HUES6 (cell line): ENCODE data around the gene CYB5R3.
"Not testable (repeated sequence)": the region's sequence is repeated elsewhere in the genome, so short reads cannot be mapped to it uniquely, and the experiment has no call there.

ENCODE experiments used
- H3K27ac ChIP-seq: 2 replicates; pipeline ENCODE4 v1.7.0; 2013; ENCODE audit warnings: low read depth, mild to moderate bottlenecking, low read length, inconsistent platforms
- H3K27me3 ChIP-seq: 2 replicates; pipeline ENCODE4 v1.6.1; 2013; ENCODE audit warnings: low read length; ENCODE audit not compliant: control insufficient read depth, insufficient read depth
- H3K36me3 ChIP-seq: 2 replicates; pipeline ENCODE4 v1.6.1; 2013; ENCODE audit warnings: low read length; ENCODE audit not compliant: control insufficient read depth, insufficient read depth
- H3K4me1 ChIP-seq: 2 replicates; pipeline ENCODE4 v1.6.1; 2013; ENCODE audit warnings: low read length; ENCODE audit not compliant: control insufficient read depth, insufficient read depth
- H3K4me3 ChIP-seq: 2 replicates; pipeline ENCODE4 v1.5.1; 2013; ENCODE audit warnings: low read depth, low read length
- H3K9ac ChIP-seq: one replicate; pipeline ENCODE4 v1.6.1; 2013; ENCODE audit warnings: mild to moderate bottlenecking, low read length
- H3K9me3 ChIP-seq: 2 replicates; pipeline ENCODE4 v1.6.1; 2013; ENCODE audit warnings: low read depth, low read length; ENCODE audit not compliant: control insufficient read depth, insufficient read depth

Gene CYB5R3

DNA sequence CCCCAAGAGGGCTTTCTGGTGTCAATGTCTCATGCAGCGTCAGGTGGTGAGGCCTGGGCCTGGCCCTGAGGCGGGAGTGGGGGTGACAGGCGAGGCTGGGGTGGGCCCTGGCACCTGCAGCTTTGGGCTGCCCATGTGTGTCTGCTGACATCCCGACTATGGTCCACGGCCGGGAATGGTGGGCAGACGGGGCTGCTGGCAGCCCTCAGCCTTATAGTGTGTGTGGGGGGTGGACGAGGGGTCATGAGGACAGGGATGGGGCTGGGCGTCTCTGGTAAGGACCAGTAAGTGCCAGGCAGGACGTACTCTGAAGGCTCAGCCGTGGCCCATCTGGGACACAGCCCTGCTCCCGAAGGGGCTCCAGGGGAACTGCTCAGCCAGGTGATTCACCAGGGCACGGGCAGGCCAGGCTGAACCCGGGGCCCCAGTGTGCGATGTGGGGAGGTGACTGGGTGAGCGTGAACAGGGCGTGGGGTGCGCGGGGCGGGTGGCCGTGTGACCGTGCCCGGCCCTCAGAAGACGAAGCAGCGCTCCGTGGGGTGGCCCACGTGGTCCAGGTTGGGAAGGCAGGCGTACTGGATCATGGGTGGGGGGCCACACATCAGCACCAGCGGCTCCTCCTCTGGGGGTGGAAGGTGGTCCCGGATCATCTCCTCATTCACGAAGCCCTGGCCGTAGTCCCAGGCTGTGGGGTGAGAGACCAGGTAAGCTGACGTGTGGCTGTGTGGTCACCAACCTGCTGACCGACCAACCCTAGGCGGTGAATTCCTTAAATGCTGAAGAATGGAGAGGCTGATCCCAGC lies 29.7 kb downstream of the CYB5R3 start:
- no peaks in the 10 kb centered on the region for H3K9me3 ChIP-seq
- H3K27me3 ChIP-seq, result no peaks in the 10 kb centered on the region
- no peak overlapping the region for H3K9ac ChIP-seq
- no peak overlapping the region for H3K4me3 ChIP-seq
- H3K36me3 ChIP-seq, result peaks cover 28% of the 10 kb centered on the region
- H3K27ac ChIP-seq, result no peak overlapping the region
- peaks cover 7% of the 10 kb centered on the region; the same call in 1 of the 2 replicates for H3K4me1 ChIP-seq

GRCh38 chr22:42617155-42617983 lies 31.8 kb downstream of the CYB5R3 start:
- H3K9ac ChIP-seq, result no peak overlapping the region
- no peak overlapping the region for H3K27ac ChIP-seq
- no peaks in the 10 kb centered on the region for H3K9me3 ChIP-seq
- no peak overlapping the region for H3K4me3 ChIP-seq
- H3K27me3 ChIP-seq, result no peaks in the 10 kb centered on the region
- H3K36me3 ChIP-seq, result peaks cover 21% of the 10 kb centered on the region
- H3K4me1 ChIP-seq, result peaks cover 7% of the 10 kb centered on the region; the same call in 1 of the 2 replicates

DNA sequence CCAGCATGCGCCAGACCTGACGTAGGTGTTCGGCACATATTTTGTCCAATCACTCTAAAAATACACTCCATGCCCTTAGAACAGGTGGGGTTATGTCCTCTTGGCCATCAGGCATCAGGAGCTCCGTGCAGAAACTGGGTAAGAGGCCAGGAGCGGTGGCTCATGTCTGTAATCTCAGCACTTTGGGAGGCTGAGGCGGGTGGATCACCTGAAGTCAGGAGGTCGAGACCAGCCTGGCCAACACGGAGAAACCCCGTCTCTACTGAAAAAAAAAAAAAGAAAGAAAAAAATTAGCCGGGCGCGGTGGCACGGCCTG lies 33.4 kb downstream of the CYB5R3 start:
- peak overlapping the region; percentile 10; the same call in 1 of the 2 replicates for H3K4me3 ChIP-seq
- not testable (repeated sequence) for H3K9me3 ChIP-seq, H3K4me1 ChIP-seq, H3K27me3 ChIP-seq, H3K27ac ChIP-seq
- H3K9ac ChIP-seq, result peak overlapping the region; percentile 12
- H3K36me3 ChIP-seq, result peaks cover 31% of the 10 kb centered on the region

DNA sequence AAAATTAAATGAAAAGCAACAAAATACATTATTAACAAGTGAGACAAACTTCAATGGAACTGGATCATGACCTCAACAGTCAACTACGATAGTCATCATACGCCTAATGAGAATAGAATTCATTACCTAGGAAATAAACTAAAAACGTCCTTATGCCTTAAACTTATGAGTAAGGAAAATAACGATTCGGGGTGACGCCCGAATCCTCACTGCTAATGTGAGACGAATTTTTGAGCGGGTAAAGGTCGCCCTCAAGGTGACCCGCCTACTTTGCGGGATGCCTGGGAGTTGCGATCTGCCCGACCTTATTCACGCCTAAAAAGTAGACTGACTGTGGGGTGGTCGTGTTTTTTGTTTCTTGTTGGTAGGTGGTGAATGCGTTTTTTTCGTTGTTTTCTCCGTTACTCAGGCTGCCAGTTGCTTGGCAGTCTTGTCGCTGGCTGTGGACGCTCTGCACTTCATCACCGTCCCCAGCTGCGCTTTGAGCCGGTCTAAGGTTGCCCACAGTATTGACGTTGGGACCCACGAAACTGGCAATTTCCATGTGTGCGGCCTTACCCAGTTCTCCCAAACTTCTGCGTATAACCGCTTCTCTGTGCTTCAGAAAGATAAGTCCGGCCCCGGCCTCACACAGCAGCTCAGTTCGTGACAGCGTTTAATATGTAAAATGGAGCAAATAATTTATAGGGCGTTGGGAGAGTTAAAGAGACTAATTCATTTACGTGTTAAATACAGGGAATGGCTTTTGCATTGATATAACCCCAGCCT lies 33.9 kb downstream of the CYB5R3 start:
- Histone ChIP-seq H3K9ac (peak overlapping the region; percentile 95), H3K27ac (peak overlapping the region; percentile 99), H3K27me3 (no peaks in the 10 kb centered on the region), H3K36me3 (peaks cover 32% of the 10 kb centered on the region), H3K4me3 (peak overlapping the region; percentile 90), H3K9me3 (no peaks in the 10 kb centered on the region), H3K4me1 (peaks cover 7% of the 10 kb centered on the region; the same call in 1 of the 2 replicates)

GRCh38 chr22:42614312-42615091 lies 34.7 kb downstream of the CYB5R3 start, which contains the start of gene POLDIP3:
Gene POLDIP3, minus strand, starts transcription at chr22:42614883. Its CDS starts 26 bp downstream, at chr22:42614857.
- peak within 1 kb of the TSS; percentile 95 for H3K9ac ChIP-seq
- peaks cover 9% of the 10 kb centered on the region for H3K4me1 ChIP-seq
- no peaks in the 10 kb centered on the region for H3K27me3 ChIP-seq
- peak within 1 kb of the TSS; percentile 90 for H3K4me3 ChIP-seq
- H3K27ac ChIP-seq, result peak within 1 kb of the TSS; percentile 99
- no peaks in the 10 kb centered on the region for H3K9me3 ChIP-seq
- H3K36me3 ChIP-seq, result peaks cover 27% of the 10 kb centered on the region

DNA sequence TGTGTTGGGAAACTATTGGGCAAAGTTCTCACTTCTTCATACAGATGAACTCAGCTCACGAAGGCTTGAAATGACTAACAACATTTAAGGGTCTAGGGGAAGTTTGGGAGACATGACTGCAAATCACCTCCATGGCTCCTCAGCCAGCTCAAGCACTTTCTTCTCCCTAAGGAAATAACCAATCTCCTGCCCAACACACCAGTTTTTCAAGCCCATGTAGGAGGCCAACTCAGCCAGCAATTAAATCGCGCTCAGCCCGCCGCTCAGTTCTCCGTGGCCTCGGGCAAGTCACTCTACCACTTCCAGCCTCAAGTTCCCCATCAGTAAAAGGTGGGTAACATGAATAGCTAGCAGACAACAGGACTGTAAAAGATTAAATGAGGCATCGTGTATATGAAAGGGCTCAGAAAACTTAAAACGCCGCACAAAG lies 35.3 kb downstream of the CYB5R3 start:
- H3K4me3 ChIP-seq, result peak overlapping the region; percentile 90
- H3K9ac ChIP-seq, result peak overlapping the region; percentile 95

GRCh38 chr22:42612336-42612735 lies 36.9 kb downstream of the CYB5R3 start:
- H3K4me3 ChIP-seq, result no peak overlapping the region

More for the DNA sequence above, 35.3 kb downstream of the CYB5R3 start:
- Histone ChIP-seq H3K27ac (peak overlapping the region; percentile 99), H3K27me3 (no peaks in the 10 kb centered on the region), H3K9me3 (no peaks in the 10 kb centered on the region), H3K4me1 (peaks cover 15% of the 10 kb centered on the region), H3K36me3 (peaks cover 23% of the 10 kb centered on the region)

GRCh38 chr22:42611051-42611450 lies 38.1 kb downstream of the CYB5R3 start:
- H3K4me1 ChIP-seq, result peaks cover 8% of the 10 kb centered on the region; the same call in 1 of the 2 replicates

More at GRCh38 chr22:42612336-42612735, 36.9 kb downstream of the CYB5R3 start:
- no peaks in the 10 kb centered on the region for H3K9me3 ChIP-seq
- no peak overlapping the region for H3K9ac ChIP-seq
- peaks cover 8% of the 10 kb centered on the region for H3K4me1 ChIP-seq
- H3K27me3 ChIP-seq, result no peaks in the 10 kb centered on the region
- peaks cover 29% of the 10 kb centered on the region for H3K36me3 ChIP-seq
- H3K27ac ChIP-seq, result no peak overlapping the region

DNA sequence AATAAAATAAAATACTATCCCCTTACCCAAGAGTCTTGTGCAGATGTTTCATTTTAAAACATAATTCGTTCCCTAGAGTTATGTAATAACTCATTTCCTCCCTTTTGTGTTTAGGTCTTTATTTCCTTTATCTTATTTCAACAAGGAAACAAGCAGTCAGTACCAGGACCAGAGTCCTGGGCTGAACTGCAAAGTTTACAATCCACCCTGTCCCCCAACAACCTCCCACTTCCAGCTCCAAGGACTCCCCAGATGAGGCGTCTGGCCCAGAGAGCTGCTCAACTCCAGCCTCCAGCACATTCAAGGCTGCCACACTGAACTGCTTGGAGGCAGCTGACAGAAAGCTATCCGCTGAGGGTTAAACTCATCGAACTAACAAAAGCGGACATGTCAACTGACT lies 39.0 kb downstream of the CYB5R3 start:
- Histone ChIP-seq H3K27me3 (no peaks in the 10 kb centered on the region), H3K9me3 (no peaks in the 10 kb centered on the region; the same call in 1 of the 2 replicates), H3K4me3 (no peak overlapping the region), H3K36me3 (peaks cover 44% of the 10 kb centered on the region), H3K9ac (no peak overlapping the region), H3K4me1 (peaks cover 8% of the 10 kb centered on the region; the same call in 1 of the 2 replicates), H3K27ac (no peak overlapping the region)

More at GRCh38 chr22:42611051-42611450, 38.1 kb downstream of the CYB5R3 start:
- Histone ChIP-seq H3K9ac (no peak overlapping the region), H3K9me3 (no peaks in the 10 kb centered on the region; the same call in 1 of the 2 replicates), H3K36me3 (peaks cover 36% of the 10 kb centered on the region), H3K27me3 (no peaks in the 10 kb centered on the region), H3K27ac (no peak overlapping the region), H3K4me3 (no peak overlapping the region)

- Histone ChIP-seq H3K4me1 (peaks cover 8% of the 10 kb centered on the region; the same call in 1 of the 2 replicates), H3K9ac (peak overlapping the region; percentile 1), H3K9me3 (no peaks in the 10 kb centered on the region; the same call in 1 of the 2 replicates), H3K27me3 (no peaks in the 10 kb centered on the region), H3K36me3 (peaks cover 47% of the 10 kb centered on the region), H3K4me3 (no peak overlapping the region), H3K27ac (no peak overlapping the region)
Observed at GRCh38 chr22:42608823-42609361, 40.3 kb downstream of the CYB5R3 start.
